HCT116 (cell line): Measurements from ENCODE around the gene KRT74. TPM values are rescaled to one million over a fixed set of nuclear protein-coding genes. Genes with fewer than 3 reads are reported as not detected.

Source experiments
- ATAC-seq: fragments of 200-7000 bp; cut with Tn5 transposase; 2 replicates; pipeline ENCODE4 v1.9.1; 2020; ENCODE audit warnings: mild to moderate bottlenecking, moderate library complexity
- BruUV-seq: library from RNA; stranded (reverse); fragments of 400-500 nt; replicated peaks from 2 replicates; lab custom pipeline; 2021; lab: Mats Ljungman, UMichigan
- CTCF ChIA-PET: fragments of 300-600 bp; sonication (Branson Sonifier 250); formaldehyde crosslinking; loops from one replicate; lab custom pipeline; 2021; ENCODE audit warnings: antibody characterized with exemption; lab: Charles Lee
- POLR2A ChIA-PET: fragments of 300-600, 350-600 bp; sonication (Branson Sonifier 250); formaldehyde crosslinking; loops from one replicate; lab custom pipeline; 2021; ENCODE audit warnings: antibody characterized with exemption; lab: Charles Lee
- RAD21 ChIA-PET, 2 experiments: fragments of 300-600 bp; sonication (Branson Sonifier 250); formaldehyde crosslinking; loops; one replicate each; lab custom pipeline; 2023; ENCODE audit warnings: low total read pairs in 2 of 2; ENCODE audit not compliant: uncharacterized antibody in 2 of 2, unreplicated experiment in 2 of 2, low non-redundant PET in 1 of 2; lab: Charles Lee
- DNase-seq: peaks from one replicate; pipeline ENCODE4 v3.0.0-alpha.2; 2010; ENCODE audit warnings: low read depth, low spot score
- H2AFZ ChIP-seq: fragments of 200-600 bp; shearing (Covaris generic), sonication (generic); 2 replicates; pipeline ENCODE4 v1.6.1; 2017; ENCODE audit warnings: low read depth, mixed run types, mixed read lengths, antibody characterized with exemption, low read length; ENCODE audit not compliant: poor library complexity, severe bottlenecking
- H3K27ac ChIP-seq: 2 replicates; pipeline ENCODE4 v1.5.1; 2012; ENCODE audit warnings: low read depth, low read length
- H3K27me3 ChIP-seq: fragments of 200-600 bp; sonication (generic); 2 replicates; pipeline ENCODE4 v1.6.1; 2016; ENCODE audit warnings: mixed run types, low read length, mixed read lengths; ENCODE audit not compliant: insufficient read depth
- H3K36me3 ChIP-seq, 2 experiments: fragments of 200-500 bp in 1 of 2; fragments of 200-600 bp in 1 of 2; sonication (Bioruptor generic) in 1 of 2; sonication (generic) in 1 of 2; 2 replicates each; pipeline versions ENCODE4 v1.5.1 to v1.6.1; 2014 to 2016; ENCODE audit warnings: low read length in 2 of 2, inconsistent platforms in 1 of 2, mixed read lengths in 1 of 2, mixed run types in 1 of 2; ENCODE audit not compliant: insufficient read depth in 2 of 2, control insufficient read depth in 1 of 2
- H3K4me1 ChIP-seq, 2 experiments: fragments of 200-600 bp in 1 of 2; sonication (generic) in 1 of 2; 2 replicates each; pipeline versions ENCODE4 v1.5.1 to v1.6.1; 2012 to 2017; ENCODE audit warnings: low read length in 2 of 2, inconsistent platforms in 1 of 2, mild to moderate bottlenecking in 1 of 2, mixed read lengths in 1 of 2, mixed run types in 1 of 2, moderate library complexity in 1 of 2; ENCODE audit not compliant: insufficient read depth in 2 of 2, control insufficient read depth in 1 of 2
- H3K4me2 ChIP-seq: fragments of 200-600 bp; sonication (generic); 2 replicates; pipeline ENCODE4 v1.6.1; 2017; ENCODE audit warnings: mixed run types, low read length, mixed read lengths
- H3K4me3 ChIP-seq, 2 experiments: fragments of 200-600 bp in 1 of 2; sonication (generic) in 1 of 2; replicated peaks in 1 of 2; 2 replicates each; pipeline ENCODE4 v1.5.1; 2011 to 2016; ENCODE audit warnings: low read length in 2 of 2, control low read depth in 1 of 2, low read depth in 1 of 2, mild to moderate bottlenecking in 1 of 2, mixed read lengths in 1 of 2, mixed run types in 1 of 2
- H3K79me2 ChIP-seq: fragments of 200-600 bp; sonication (generic); 2 replicates; pipeline ENCODE4 v1.6.1; 2017; ENCODE audit warnings: mild to moderate bottlenecking, mixed run types, low read length, moderate library complexity, mixed read lengths; ENCODE audit not compliant: insufficient read depth
- H3K9ac ChIP-seq: fragments of 200-600 bp; sonication (generic); 2 replicates; pipeline ENCODE4 v1.6.1; 2016; ENCODE audit warnings: low read length, mixed read lengths
- H3K9me2 ChIP-seq: fragments of 200-600 bp; sonication (generic), shearing (Covaris generic); 2 replicates; pipeline ENCODE4 v1.6.1; 2017; ENCODE audit warnings: mixed run types, mild to moderate bottlenecking, moderate library complexity; ENCODE audit not compliant: insufficient read depth
- H3K9me3 ChIP-seq, 2 experiments: fragments of 200-500 bp in 1 of 2; fragments of 200-600 bp in 1 of 2; sonication (Bioruptor generic) in 1 of 2; sonication (generic) in 1 of 2; 2 replicates each; pipeline ENCODE4 v1.6.1; 2014 to 2017; ENCODE audit warnings: low read length in 2 of 2, mixed read lengths in 2 of 2, inconsistent platforms in 1 of 2, low read depth in 1 of 2, mild to moderate bottlenecking in 1 of 2, mixed run types in 1 of 2, moderate library complexity in 1 of 2; ENCODE audit not compliant: control insufficient read depth in 1 of 2, insufficient read depth in 1 of 2
- H4K20me1 ChIP-seq: fragments of 200-600 bp; sonication (generic), shearing (Covaris generic); 2 replicates; pipeline ENCODE4 v1.6.1; 2017; ENCODE audit warnings: mixed run types, mild to moderate bottlenecking, moderate library complexity; ENCODE audit not compliant: insufficient read depth
- ATF3 ChIP-seq: IDR thresholded peaks from 2 replicates; pipeline ENCODE4 v1.6.1; 2012
- CBX3 ChIP-seq: IDR thresholded peaks from 2 replicates; pipeline ENCODE4 v1.6.1; 2012; ENCODE audit warnings: low read depth
- CEBPB ChIP-seq: IDR thresholded peaks from 2 replicates; pipeline ENCODE4 v1.6.1; 2012; ENCODE audit warnings: low read depth
- CTCF ChIP-seq, 3 experiments: fragments of 200-600 bp in 1 of 3; sonication (generic) in 1 of 3; IDR thresholded peaks in 2 of 3; conservative IDR thresholded peaks in 1 of 3; 2 replicates each; pipeline ENCODE4 v1.5.1; 2012 to 2017; ENCODE audit warnings: low read depth in 2 of 3, low read length in 2 of 3, antibody characterized with exemption in 1 of 3, borderline replicate concordance in 1 of 3, control low read depth in 1 of 3, mild to moderate bottlenecking in 1 of 3, mixed read lengths in 1 of 3, mixed run types in 1 of 3, moderate library complexity in 1 of 3; ENCODE audit not compliant: insufficient read depth in 1 of 3
- EGR1 ChIP-seq: IDR thresholded peaks from 2 replicates; pipeline ENCODE4 v1.6.1; 2012; ENCODE audit warnings: low read depth
- ELF1 ChIP-seq: IDR thresholded peaks from 2 replicates; pipeline ENCODE4 v1.6.1; 2012; ENCODE audit warnings: low read depth, borderline replicate concordance
- EZH2phosphoT487 ChIP-seq: fragments of 200-600 bp; IDR thresholded peaks from 2 replicates; pipeline ENCODE4 v1.6.1; 2018; ENCODE audit warnings: antibody characterized with exemption, borderline replicate concordance
- FOSL1 ChIP-seq: IDR thresholded peaks from 2 replicates; pipeline ENCODE4 v1.6.1; 2012; ENCODE audit warnings: low read depth
- JUND ChIP-seq: IDR thresholded peaks from 2 replicates; pipeline ENCODE4 v1.6.1; 2012
- MAX ChIP-seq: IDR thresholded peaks from 2 replicates; pipeline ENCODE4 v1.6.1; 2012
- POLR2A ChIP-seq: IDR thresholded peaks from 2 replicates; pipeline ENCODE4 v1.7.0; 2011; ENCODE audit warnings: borderline replicate concordance; ENCODE audit not compliant: insufficient read depth, insufficient read length; ENCODE audit errors: extremely low read depth
- REST ChIP-seq: IDR thresholded peaks from 2 replicates; pipeline ENCODE4 v1.6.1; 2012; ENCODE audit warnings: low read depth
- SIN3A ChIP-seq: IDR thresholded peaks from 2 replicates; pipeline ENCODE4 v1.6.1; 2012; ENCODE audit warnings: low read depth
- SP1 ChIP-seq: IDR thresholded peaks from 2 replicates; pipeline ENCODE4 v1.6.1; 2012; ENCODE audit warnings: low read depth
- TCF7L2 ChIP-seq: IDR thresholded peaks from 2 replicates; pipeline ENCODE4 v1.7.0; 2011; ENCODE audit warnings: borderline replicate concordance, inconsistent platforms; ENCODE audit not compliant: insufficient read depth, insufficient read length; ENCODE audit errors: extremely low read depth
- YY1 ChIP-seq: IDR thresholded peaks from 2 replicates; pipeline ENCODE4 v1.6.1; 2011; ENCODE audit warnings: low read length, low read depth, moderate library complexity, mild to moderate bottlenecking; ENCODE audit not compliant: insufficient replicate concordance; ENCODE audit errors: extremely low read depth
- ZBTB33 ChIP-seq: IDR thresholded peaks from 2 replicates; pipeline ENCODE4 v1.6.1; 2011; ENCODE audit warnings: mild to moderate bottlenecking, low read length, moderate library complexity; ENCODE audit not compliant: insufficient replicate concordance; ENCODE audit errors: extremely low read depth
- ZFX ChIP-seq: fragments of 450-650 bp; IDR thresholded peaks from 2 replicates; pipeline ENCODE4 v1.6.1; 2017
- ZNF274 ChIP-seq: fragments of 200-500 bp; sonication (Bioruptor generic); IDR thresholded peaks from 2 replicates; pipeline ENCODE4 v1.6.1; 2014; ENCODE audit warnings: mild to moderate bottlenecking, low read depth, low read length, inconsistent platforms
- intact Hi-C: fragments of 100-400 bp; cut with micrococcal nuclease; formaldehyde crosslinking; loops from 2 replicates; pipeline ENCODE4 v1.10.0; 2022
- total RNA-seq: library from RNA; stranded (reverse); gene quantifications from one replicate; pipeline ENCODE4 v1.2.1, GENCODE V29; 2021; ENCODE audit not compliant: unreplicated experiment

KRT74 gene
- total RNA-seq, 1 experiment from 2014 or later, result not detected

- ATAC-seq (no peak), DNase-seq (no peak)
- Histone ChIP-seq H3K4me1 (no peaks in the 10 kb centered on the region), H3K9me2 (no peaks in the 10 kb centered on the region), H3K27ac (no peak overlapping the region), H3K4me2 (no peak overlapping the region), H3K9ac (no peak overlapping the region), H3K79me2 (no peaks in the 10 kb centered on the region), H3K36me3 (no peaks in the 10 kb centered on the region), H4K20me1 (no peaks in the 10 kb centered on the region), H2AFZ (no peak overlapping the region), H3K27me3 (no peaks in the 10 kb centered on the region), H3K9me3 (no peaks in the 10 kb centered on the region), H3K4me3 (no peak overlapping the region)
- CTCF ChIA-PET, result no interaction called here
- POLR2A ChIA-PET, result no interaction called here
- BruUV-seq, result no TSS peak
- RAD21 ChIA-PET, result no interaction called here
- no peak for TF ChIP-seq SIN3A
- no peak for TF ChIP-seq ATF3
- TF ChIP-seq TCF7L2, result no peak
- TF ChIP-seq JUND, result no peak
- TF ChIP-seq POLR2A, result no peak
- TF ChIP-seq CBX3, result no peak
- TF ChIP-seq ZBTB33, result no peak
- TF ChIP-seq CTCF (IDR thresholded peaks at IDR 0.05 in 2 of 3, conservative IDR thresholded peaks at IDR 0.05 in 1 of 3; ENCODE audit: borderline replicate concordance in 1 of 3, insufficient read depth in 1 of 3, low read depth in 2 of 3, low read length in 2 of 3), result no peak
- TF ChIP-seq EZH2phosphoT487, result no peak
- no peak for TF ChIP-seq EGR1
- TF ChIP-seq SP1, result no peak
- no peak for TF ChIP-seq YY1
- TF ChIP-seq ZNF274, result no peak
- no peak for TF ChIP-seq REST
- no peak for TF ChIP-seq MAX
- no peak for TF ChIP-seq ELF1
- TF ChIP-seq CEBPB, result no peak
- TF ChIP-seq FOSL1, result no peak
- no peak for TF ChIP-seq ZFX
- intact Hi-C loops, result no loop called here
These were observed 3.1 kb downstream of the KRT74 start for GRCh38 chr12:52570511-52570910.
